LNCAP (cell line): ENCODE measurements around the gene SPDYE4.

Source experiments
- CTCF ChIP-seq: fragments of 450-650 bp; IDR thresholded peaks from 2 replicates; pipeline ENCODE4 v1.5.1; 2017; ENCODE audit warnings: mild to moderate bottlenecking

SPDYE4 gene, protein sequence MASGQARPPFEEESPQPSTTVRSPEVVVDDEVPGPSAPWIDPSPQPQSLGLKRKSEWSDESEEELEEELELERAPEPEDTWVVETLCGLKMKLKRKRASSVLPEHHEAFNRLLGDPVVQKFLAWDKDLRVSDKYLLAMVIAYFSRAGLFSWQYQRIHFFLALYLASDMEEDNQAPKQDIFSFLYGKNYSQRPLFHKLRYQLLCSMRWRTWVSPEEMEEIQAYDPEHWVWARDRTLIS

GRCh38 chr17:8758137-8758596 is at the start of gene SPDYE4:
Gene SPDYE4 (minus strand): TSS chr17:8758546. CDS start chr17:8758382, 164 bp downstream.
- TF ChIP-seq CTCF = no peak

GRCh38 chr17:8806926-8807550 is 48.7 kb upstream of the SPDYE4 start:
- no peak for TF ChIP-seq CTCF

GRCh38 chr17:8806253-8806925 is 48.0 kb upstream of the SPDYE4 start:
- no peak for TF ChIP-seq CTCF

- no peak for TF ChIP-seq CTCF
Measured at GRCh38 chr17:8803531-8804420, 45.4 kb upstream of the SPDYE4 start.

DNA sequence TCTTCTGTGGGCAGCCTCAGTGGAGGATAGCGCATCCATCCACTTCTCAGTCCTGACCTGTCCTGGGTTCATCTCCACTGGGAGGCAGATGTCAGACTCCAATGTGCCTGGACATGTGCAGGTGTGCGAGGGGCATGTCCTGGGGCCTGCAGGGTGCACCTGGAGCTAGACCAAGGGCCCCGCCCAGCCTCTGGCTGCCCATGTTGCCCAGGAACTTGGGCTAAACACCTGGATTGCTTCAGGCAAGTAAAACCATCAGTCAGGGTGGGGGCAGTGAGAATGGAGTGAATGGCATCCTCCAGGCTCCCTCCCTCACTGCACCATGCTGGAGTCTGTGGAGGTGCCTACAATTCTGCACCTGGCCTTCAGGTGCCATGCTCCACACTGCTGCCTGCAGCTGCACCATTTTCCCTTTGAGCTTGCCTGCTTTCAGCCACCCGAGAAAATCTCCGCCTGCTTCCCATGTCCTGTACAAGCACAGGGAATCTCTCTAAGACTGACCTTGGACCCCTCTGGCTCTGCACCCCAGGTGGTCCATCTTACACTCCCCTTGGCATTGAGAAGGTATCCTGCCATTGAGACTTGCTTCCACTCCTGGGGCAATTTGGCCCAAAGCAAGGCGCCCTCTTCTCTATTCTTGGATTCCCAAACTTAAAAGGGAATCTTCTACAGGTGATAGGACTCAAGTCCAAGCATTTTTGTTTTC is 42.9 kb upstream of the SPDYE4 start:
- TF ChIP-seq CTCF = no peak

DNA sequence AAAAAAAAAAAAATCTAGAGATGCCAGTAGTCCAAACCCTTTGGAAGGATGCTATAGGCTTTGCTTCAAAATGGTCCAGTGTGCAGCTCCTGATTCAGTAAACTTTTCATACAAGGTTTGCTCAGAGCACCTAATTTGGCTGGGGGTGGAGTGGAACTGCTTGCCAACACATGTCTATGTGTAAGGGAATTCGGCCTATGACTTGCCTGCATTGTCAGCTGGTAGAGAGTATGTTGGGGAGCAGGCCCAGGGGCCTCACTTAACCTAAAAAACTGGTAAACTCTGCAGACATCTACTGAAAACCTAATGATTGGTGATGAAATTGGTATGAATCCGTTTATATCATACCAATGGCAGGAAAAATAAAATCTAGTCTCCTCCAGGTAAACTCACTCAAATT is 42.3 kb upstream of the SPDYE4 start:
- no peak for TF ChIP-seq CTCF
